Stimulated activated CD4-positive, alpha-beta T cell treated with anti-CD3 and anti-CD28 coated beads, Interleukin-4, amount 100 ng/mL, for 48 hours (primary cell): ENCODE data around the gene EHD1.
A peak's percentile ranks its signal among the peaks of the same experiment; 100 is the strongest.
"Not testable (repeated sequence)": the region's sequence is repeated elsewhere in the genome, so short reads cannot be mapped to it uniquely, and the experiment has no call there.

Experiments used
- DNase-seq, 2 donors: peaks; one replicate each; pipeline ENCODE4 v3.0.0-alpha.2; 2020; ENCODE audit warnings: low read depth in 2 of 2

EHD1 gene

DNA sequence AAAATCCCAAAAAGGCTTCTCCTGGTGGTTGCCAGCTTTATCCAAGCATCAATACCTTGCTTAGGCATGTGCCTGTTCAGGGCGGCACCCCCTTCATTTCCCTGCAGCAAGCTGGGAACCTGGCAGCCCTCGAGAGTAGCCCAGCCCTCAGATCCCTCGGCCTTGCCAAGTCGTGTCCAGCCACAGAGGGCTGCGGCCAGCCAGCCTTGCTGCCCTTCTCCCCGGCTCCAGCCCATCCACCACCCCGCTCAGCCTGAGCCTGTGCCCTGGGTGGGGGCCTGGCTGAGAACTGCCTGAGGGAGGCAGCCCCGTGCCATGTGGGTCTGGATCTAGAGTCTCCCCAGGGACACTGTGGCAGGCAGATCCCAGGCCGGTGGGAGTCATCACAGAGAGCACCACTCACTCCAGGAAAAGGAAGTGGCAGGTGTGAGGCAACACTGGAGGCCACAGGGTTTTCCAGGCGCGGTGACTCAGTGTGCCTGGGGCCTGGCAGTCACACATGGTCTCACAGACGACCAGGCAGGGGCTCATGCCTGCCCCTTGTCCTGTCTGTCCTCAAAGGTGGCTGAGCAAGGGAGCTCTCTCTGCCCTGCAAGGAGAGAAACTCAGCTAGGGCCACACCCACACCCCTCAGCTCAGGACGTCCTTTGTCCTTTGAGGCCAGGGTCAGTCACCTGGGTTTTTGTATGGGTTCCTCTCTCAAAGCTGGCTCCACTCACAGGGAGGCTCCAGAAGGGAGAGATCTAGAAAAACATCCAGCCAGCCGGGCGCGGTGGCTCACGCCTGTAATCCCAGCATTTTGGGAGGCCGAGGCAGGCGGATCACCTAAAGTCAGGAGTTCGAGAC lies 21.8 kb downstream of the EHD1 start:
- DNase-seq, result peak in 1 of 2 donors; percentile 73

DNA sequence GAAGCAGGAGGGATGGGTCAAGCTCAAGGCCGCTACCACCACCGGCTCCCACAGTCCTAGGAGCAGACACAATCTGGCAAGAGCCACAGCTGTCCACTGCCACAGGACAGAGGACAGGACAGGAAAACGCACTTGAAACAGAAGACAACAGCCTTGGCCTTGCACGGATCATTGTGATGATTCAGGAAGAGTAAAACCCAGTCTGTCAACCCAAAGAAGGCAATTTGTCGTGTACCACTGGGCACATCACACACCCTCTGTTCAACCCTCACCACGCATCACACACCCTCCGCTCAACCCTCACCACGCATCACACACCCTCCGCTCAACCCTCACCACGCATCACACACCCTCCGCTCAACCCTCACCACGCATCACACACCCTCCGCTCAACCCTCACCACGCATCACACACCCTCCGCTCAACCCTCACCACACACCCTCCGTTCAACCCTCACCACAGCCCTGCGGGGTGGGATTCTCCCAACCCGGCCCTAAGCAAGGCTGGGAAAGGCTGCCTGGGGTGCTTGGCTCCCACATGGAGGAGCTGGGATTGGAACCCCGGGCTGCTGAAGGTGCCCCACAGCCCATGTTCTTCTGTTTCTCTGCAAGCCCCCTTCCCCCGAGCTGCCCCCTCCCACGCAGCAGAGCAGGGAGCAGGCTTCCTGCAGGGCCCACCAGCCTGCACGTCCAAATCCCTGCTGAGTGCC lies 22.7 kb downstream of the EHD1 start:
- no peak for DNase-seq

DNA sequence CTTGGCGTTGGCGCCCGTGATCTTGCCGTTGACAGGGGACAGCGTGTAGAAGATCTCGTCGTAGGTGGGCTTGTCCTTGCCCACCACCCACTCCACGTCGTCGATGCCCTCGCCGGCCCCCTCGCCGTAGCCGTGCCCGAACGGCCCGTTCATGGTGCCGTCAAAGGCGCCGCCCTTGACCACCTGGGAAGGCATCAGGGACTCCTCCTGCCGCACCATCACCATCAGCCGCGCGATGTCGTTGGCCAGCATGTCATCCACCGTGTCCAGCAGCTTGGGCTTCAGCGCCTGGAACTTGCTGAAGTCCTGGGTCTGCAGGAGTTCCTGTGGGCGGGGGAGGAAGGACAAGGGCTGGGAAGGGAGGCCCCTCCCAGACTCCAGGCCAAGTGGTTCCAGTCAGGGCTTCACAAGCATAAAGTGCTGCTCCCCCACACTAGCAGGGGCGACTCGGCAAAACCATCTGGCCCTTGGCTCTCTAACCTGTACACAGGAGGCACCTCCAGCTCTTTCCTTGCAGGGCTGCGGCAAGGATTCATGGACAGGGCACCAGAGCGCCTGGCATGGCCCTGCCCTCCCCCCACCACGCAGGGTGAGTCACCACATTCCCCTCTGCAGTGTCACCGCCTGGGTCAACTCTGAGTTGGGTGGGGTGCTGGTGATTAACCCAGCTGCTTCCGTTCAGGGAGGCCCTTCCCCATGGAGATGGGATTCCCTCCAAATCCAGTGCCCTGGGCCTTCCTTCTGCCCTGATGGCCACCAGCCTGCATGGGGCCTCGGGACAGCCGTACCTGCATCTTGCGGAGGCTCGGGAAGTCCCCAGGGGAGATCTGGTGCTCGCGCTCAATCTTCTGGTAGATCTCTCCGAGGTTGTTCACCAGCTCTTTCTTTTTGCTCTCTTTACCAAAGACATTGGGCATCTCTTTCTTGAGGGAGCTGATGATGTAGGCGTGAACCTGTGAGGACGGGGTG lies 23.6 kb downstream of the EHD1 start:
- peak in 1 of 2 donors; percentile 30 for DNase-seq

DNA sequence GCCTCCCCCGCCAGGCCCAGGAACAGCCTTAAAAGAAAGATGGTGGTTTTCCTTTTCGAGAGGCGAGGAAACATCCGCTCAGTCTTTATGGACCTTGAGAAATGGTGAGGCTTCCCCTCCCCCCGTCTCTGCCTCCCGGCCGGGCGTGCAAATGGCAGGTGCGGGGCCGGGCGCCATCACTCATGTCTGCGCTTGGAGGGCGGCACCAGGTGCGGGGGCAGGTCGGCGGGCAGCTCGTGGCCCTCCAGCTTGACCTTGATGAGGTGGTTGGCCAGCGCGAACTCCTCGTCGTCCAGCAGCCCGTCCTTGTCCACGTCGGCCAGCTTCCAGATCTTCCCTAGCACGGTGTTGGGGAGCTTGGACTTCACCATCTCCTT lies 24.3 kb downstream of the EHD1 start:
- no peak for DNase-seq

DNA sequence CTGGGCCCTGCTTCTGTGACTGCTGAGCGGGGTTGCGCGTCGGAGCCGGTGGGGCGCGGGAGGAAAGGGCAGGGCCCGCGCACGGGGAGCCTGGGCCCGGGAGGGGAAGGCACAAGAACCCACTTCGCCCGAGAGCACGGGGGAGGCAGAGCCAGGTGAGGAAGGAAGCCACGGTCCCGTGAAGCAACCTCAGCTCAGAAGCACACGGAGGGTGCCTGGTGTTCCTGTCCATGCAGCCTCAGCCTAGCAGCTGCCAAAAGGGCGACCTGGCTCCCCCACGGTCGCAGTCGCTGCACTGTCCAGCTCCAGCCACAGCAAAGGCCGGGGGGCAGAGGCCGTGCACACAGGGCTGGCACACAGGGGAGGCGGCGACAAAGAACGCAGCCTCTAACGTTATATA lies 24.7 kb downstream of the EHD1 start:
- no peak for DNase-seq

DNA sequence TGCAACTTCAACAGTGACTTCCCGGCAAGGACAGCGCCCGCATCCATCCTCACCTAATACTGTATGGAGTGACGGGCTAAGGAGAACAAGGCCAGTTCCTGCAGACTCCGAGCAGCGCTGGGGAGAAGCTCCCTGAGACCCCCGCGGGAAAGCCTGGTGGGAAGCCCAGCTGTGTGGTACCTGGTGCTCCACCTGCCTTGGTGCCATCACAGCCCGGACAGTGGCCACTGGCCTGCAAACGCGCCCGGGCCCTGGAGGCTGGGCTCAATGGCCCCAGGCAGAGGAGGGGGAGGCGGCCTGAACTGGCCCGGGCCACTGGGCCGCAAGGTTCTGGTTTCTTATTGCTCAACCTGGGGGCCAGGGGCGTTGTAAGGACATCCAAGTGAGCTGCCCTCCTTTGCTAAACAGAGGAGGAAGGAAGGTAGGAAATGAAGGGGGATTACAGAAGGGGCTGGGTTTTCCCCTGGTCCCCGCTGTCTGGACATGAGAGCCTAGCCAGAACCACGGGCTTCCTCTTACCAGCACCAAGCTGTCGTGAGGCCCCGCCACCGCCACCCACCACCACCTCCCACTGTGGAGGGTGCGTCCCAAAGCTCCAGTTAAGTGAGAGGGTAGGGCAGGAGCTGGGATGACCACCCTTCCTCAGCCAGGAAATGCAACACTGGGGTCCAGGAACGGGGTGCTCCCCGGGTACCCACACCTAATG lies 25.5 kb downstream of the EHD1 start:
- DNase-seq, result no peak

DNA sequence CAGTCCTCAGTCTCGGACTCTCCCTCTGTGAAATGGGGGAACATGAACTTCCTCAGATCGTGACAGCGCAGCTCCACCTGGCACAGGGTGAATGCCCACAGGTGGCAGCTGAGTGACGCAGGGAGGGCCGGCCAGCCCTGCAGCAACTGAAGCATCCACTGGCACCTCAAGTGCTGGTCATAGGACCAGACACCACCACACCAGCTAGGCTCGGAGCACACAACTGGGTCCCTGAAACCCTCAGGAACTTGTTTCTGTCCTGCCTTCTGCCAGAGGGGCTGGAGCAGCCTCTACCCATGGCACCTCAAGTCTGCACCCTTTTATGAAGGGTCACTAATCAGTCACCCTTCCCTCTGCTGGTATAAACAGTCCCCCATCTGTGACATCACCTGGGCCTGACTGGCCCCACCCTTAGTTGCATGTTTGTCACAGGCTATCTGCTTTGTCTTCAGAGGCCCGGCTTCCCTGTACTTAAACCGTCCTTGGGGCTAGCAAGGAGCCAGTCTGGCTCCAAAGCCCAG lies 26.5 kb downstream of the EHD1 start:
- DNase-seq, result no peak

DNA sequence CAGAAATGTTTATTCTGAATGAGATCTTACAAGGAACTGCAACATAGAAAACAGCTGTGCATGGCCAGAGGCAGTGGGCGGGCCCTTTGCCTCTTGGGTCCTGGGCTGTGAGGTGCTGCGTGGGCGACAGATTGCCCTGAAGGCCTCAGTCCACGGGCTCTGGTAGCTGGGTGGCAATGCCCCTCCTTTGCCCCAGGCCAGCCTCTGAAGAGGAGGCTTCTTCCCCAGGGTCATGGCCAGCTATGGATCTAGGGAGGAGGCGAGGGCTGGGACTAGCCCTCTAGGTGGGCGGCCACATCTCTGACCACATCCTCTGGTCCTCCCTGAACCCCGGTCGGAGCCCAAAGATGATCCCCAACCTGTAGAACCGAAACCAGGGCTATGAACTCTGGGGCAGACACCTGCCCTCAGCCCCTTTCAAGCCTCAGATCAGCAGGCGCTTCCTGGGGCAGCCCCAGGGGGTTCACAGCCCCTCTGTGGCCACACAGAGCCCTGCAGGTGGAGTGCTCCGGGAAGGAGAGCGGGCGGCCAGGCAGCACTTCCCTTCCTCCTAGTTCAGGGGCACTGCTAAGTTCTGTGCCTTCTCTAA lies 27.3 kb downstream of the EHD1 start:
- peak in 1 of 2 donors; percentile 35 for DNase-seq

DNA sequence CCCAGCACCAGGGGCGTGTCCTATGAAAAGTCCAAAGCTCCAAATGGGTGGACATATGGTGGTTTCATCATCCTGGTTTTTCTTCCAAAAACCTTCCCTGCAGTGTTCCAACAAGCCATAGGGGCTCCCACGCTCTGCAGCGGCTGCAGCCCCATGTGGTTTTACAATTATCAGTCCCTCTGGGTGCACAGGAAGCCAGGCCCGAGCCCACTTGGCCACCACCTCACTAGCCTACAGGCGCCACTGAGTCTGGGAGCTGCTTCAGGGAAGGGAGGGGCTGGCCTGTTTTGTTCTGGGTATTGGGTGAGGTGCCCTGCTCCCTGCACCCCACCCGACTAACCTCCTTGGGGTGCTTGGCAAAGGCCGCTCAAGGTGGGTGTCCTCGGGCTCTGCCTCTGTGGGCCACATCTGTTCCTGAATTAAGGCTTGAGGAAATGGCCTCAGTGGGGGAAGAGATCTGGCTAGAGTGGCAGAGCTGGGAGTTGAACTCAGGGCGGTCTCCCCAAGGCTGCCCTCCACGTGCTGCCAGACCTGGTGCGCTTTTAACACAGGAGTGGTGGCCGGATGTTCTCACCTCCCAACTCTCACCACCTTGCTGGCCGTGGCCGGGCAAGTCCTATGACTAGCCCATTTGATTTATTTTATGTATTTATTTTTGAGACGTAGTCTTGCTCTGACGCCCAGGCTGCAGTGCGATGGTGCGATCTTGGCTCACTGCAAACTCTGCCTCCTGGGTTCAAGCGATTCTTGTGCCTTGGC lies 28.6 kb downstream of the EHD1 start:
- DNase-seq, result no peak

DNA sequence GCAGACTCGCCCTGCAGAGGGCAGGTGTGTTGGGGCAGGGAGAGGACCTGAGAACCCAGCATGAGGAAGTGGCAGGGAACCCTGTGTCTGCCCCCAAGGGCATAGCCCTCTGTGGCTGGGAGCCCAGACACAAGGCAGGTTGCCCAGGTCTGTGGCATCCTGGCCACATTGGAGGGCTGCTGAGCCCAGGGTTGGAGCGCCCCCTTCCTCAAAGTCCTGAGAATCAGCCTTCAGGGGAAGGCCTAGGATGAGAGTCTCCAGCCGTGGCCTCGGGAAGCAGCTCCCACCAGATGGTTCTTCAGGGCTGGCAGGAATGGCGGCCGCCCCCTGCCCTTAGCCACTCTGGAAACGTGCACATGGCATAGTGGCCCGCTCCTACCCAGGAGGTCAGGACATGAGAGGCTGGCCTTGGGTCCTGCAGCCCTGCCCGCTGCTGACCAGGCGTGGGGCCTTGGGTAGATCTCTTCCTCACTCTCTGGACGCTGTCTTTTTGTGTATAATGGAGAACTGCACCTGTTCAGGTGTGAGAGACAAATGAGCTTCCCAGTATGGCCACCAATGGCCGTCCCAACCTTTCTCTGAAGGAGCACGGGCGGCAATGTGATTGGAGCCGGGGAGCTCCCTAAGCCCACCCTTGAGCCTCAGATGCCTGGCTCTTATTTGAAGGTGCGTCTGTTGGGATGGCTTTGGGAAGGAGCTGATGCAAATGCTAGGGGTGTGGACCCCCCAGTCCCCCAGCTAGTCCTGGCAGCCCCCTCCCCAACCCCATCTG lies 29.4 kb downstream of the EHD1 start:
- DNase-seq, result no peak

DNA sequence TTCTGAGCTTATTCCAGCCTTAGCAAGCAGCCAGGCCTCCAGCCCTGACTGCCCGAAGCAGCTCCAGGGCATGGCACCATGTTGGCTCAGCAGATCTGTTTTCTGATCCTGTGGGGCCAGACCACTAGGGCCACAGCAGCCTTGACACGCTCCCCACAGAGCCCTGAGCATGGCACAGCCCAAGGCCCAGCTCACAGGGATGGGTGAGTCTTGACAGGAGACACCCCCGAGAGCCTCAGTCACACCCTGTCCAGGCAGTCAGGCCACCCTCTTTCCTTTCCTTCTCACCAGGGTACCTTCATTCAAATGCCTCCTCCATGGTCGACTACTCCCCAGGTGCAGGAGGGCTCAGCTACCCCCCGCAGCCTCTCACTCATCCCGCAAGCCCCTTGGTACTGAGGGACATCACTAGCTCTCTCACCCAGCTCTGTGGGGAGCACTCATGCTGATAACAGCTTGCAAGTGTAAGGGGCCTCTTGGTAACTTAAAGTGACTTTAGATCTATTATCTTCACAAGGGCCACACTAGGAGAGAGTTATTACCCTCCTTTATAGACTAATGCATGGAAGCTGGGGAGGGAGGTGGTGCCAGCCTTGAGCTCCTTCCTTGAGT lies 30.1 kb downstream of the EHD1 start:
- no peak for DNase-seq

DNA sequence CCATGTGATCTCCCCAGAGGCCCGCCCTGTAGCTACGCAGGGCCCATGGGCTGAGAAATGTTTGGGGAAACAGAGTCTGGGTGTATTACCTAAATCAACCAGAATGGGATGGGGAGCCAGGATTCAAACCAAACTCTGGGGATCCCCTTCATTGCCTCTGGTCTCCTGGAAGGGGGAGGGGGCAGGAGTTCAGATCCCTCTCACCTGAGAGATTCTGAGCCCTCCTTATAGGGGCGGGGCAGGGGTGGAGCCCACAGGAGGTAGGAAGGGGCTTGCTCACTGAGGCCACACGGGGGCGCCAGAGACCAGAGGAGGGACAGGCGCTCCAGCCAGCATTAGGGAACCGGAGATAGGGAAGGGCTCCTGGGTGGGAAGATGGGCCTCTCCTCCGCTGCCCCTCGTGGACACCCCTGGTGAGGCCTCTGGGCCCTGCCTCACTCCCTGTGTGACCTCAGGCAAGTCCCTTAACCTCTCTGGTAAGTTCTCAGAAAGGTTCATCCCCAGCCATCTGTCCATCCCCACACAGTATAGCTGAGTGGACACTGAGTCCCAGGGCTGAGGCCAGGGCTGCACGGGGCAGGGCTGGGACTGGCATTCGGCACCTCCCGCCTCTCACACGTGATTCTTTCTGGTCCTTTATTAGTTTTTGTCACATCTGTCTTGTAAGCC lies 31.3 kb downstream of the EHD1 start:
- peak; percentile 91 to 96 for DNase-seq

DNA sequence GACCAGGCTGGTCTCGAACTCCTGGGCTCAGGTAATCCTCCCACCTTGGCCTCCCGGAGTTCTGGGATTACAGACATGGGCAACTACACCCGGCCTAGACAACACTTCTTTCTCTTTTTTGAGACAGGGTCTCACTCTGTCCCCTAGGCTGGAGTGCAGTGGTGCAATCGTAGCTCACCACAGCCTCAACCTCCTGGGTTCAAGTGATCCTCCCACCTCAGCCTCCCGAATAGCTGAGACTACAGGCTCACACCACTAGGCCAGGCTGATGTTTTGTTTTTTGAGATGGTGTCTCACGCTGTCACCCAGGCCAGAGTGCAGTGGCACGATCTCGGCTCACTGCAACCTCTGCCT lies 32.7 kb downstream of the EHD1 start:
- not testable (repeated sequence) for DNase-seq

DNA sequence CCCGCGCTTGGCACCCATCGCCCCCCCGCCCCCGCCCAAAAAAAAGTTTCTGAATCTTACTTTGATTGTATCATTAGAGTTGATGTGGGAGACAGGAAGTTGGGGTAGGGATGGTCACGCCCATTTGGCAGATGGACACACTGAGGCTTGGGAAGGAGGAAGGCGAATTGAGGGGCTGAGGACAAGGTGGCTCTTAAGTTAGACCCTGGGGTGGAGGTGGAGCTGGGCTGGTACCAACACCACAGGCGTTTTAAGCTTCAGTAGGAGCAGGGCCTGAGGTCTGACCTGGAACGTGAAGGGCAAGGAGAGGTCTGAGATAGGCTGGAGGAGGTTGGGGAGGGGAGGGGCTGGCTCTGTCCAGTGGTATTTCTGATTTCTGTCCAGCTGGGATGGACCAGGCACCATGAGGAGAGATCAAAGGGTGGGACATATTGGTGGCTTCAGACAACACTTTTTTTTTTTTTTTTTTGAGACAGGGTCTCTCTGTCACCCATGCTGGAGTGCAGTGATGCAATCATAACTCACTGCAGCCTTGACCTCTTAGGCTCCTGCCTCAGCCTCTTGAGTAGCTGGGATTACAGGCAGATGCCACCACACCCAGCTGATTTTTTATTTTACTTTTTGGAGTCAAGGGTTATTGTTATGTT lies 33.2 kb downstream of the EHD1 start:
- no peak for DNase-seq

DNA sequence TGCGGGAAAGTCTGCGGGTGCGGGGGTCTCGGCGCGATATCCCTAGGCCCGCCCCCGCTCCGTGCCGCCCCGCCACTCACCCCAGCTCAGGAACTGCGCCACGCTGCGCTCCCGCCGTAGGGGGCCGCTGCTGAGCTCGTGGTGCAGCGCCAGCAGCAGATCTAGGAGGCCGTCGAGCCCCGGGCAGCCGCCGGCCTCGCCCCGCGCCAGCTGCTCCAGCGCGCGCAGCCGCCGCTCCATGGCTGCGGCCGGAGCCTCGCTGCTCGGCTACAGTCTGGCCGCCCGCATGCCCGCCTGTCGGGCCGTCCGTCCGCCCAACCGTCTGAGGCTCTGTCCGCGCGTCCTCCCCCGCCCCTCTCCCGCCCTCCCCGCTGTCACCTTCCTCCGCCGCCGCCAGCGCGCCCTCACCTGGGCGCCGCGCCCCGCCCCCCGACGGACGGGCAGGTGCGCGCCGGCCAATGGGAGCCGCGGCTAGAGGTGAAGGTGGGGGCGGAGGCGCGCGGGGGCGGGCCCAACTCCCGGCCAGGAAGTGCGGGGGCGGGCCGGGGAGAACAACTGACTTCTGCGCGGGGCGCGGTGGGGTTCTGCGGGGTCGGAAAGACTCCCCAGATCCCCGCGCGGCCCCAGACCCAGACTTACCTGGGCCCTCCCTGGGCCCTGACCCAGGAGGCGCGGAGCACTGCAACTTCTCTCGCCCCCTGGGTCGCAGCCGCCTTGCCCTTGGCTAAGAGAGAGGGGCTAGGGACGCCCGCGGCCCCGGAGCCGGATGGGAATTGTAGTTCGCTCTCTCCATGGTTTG lies 33.9 kb downstream of the EHD1 start, which contains the start of gene CDC42BPG:
CDC42BPG (minus strand) TSS at position 324 of the 799 bp plus-strand sequence; CDS start at position 240, 84 bp downstream.
- DNase-seq, result peak; percentile 58 to 63

DNA sequence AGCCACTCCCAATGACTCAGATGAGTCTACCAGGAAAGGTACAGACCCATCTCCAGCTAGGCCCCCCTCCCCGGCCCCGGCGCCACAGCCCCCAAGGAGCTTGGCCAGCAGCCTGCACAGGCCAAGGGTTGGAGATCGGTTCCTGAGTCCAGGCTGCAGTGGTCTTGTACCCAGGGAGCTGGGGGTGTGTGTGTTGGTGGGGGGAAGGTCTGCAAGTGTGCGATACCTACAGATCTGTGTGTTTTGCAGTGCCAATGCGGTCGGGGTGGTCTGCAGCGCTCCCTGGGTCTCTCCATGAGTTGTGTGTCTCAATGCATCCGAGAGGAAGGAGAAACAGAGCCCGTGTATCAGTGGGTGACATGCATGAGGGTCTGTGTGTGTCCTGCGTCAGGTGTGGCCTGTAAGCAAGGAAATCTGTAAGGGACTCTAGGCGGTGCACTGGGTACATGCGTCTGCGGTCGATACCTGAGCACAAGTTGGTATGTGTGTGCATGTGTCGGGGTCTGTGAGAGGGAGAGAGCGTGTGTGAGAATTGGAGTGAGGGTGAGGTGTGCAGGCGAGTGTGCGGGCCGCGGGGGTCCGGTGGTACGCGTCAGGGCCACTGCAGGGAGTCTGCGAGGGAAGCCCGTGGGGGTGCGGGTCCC lies 34.6 kb downstream of the EHD1 start:
- no peak for DNase-seq
